Activated CD4-positive, alpha-beta memory T cell treated with anti-CD3 and anti-CD28 coated beads for 36 hours (primary cell): ENCODE data around the gene TACR2. TPM values are rescaled to one million over a fixed set of nuclear protein-coding genes. Genes with fewer than 3 reads are reported as not detected.
A peak's percentile ranks its signal among the peaks of the same experiment; 100 is the strongest.

ENCODE experiments used
- CTCF ChIA-PET: fragments of 350-600 bp; sonication (Branson Sonifier 250); formaldehyde crosslinking; loops from one replicate; lab custom pipeline; 2021; ENCODE audit warnings: antibody characterized with exemption, inconsistent platforms; lab: Charles Lee
- POLR2A ChIA-PET: fragments of 350-600 bp; sonication (Branson Sonifier 250); formaldehyde crosslinking; loops from one replicate; lab custom pipeline; 2021; ENCODE audit warnings: antibody characterized with exemption; lab: Charles Lee
- DNase-seq: peaks from one replicate; pipeline ENCODE4 v3.0.0-alpha.2; 2020
- H3K27ac Mint-ChIP-seq: one replicate; pipeline ENCODE4 v1.8.0; 2021; ENCODE audit warnings: mixed read lengths
- H3K27me3 Mint-ChIP-seq: one replicate; pipeline ENCODE4 v1.8.0; 2021; ENCODE audit warnings: mixed read lengths
- H3K36me3 Mint-ChIP-seq: one replicate; pipeline ENCODE4 v1.8.0; 2021; ENCODE audit warnings: mixed read lengths
- H3K4me1 Mint-ChIP-seq: one replicate; pipeline ENCODE4 v1.8.0; 2021; ENCODE audit warnings: low read depth, mixed read lengths
- H3K4me3 Mint-ChIP-seq: one replicate; pipeline ENCODE4 v1.8.0; 2021; ENCODE audit warnings: mild to moderate bottlenecking, mixed read lengths
- H3K9me3 Mint-ChIP-seq: one replicate; pipeline ENCODE4 v1.8.0; 2021; ENCODE audit warnings: mixed read lengths
- intact Hi-C: fragments of 100-400 bp; cut with micrococcal nuclease; formaldehyde crosslinking; loops from one replicate; pipeline ENCODE4 v1.15.1; 2023
- total RNA-seq, 2 experiments: library from RNA; stranded (reverse); gene quantifications; one replicate each; pipeline ENCODE4 v1.2.3, GENCODE V29; 2021

The TACR2 gene
- total RNA-seq, 2 experiments from 2014 or later: not detected

DNA sequence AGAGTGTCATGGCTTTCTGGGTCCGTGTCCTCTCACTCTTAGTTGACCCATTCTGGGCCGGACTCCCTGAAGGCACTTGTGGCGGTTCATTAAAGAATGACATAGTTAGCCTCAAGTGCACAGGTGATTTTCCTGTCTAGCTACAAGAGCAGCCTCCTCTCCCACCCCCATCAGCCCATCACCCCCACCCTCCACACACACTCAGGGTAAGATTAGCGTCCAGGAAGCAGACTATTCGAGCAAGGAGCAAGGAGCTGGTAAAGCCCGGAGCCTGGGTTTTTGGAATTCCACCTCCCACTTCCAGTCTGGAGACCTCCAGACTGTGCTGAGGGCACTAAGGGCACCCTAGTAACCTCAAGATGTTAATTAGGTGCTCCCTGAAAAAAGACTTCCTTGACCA lies 39.5 kb downstream of the TACR2 start:
- intact Hi-C loops: no loop called here
- no peak overlapping the region for H3K27ac Mint-ChIP-seq
- H3K36me3 Mint-ChIP-seq: peaks cover 48% of the 10 kb centered on the region
- no peak overlapping the region for H3K4me3 Mint-ChIP-seq
- DNase-seq: no peak
- no peaks in the 10 kb centered on the region for H3K4me1 Mint-ChIP-seq
- ChIA-PET POLR2A (no interaction called here), CTCF (no interaction called here)
- no peaks in the 10 kb centered on the region for H3K9me3 Mint-ChIP-seq
- H3K27me3 Mint-ChIP-seq: no peaks in the 10 kb centered on the region

DNA sequence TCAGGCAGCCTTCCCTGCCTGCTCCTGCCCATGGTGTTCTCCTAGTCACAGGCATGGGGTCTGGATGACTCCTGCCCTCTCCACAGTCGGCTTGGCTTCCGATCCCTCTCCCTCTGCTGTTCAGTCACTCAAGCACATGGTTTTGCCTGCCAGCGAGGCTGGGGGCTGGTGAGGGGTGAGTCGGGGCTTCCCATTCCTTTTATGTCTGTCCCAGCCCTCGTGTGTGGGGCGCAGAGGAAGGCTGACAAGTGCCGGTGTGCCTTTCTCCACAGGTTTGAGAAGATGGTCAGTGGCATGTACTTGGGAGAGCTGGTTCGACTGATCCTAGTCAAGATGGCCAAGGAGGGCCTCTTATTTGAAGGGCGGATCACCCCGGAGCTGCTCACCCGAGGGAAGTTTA lies 40.1 kb downstream of the TACR2 start:
- ChIA-PET POLR2A (no interaction called here), CTCF (no interaction called here)
- Mint-ChIP-seq H3K27me3 (no peaks in the 10 kb centered on the region), H3K9me3 (no peaks in the 10 kb centered on the region), H3K4me1 (no peaks in the 10 kb centered on the region), H3K36me3 (peaks cover 43% of the 10 kb centered on the region), H3K27ac (no peak overlapping the region), H3K4me3 (no peak overlapping the region)
- DNase-seq: no peak
- intact Hi-C loops: no loop called here

DNA sequence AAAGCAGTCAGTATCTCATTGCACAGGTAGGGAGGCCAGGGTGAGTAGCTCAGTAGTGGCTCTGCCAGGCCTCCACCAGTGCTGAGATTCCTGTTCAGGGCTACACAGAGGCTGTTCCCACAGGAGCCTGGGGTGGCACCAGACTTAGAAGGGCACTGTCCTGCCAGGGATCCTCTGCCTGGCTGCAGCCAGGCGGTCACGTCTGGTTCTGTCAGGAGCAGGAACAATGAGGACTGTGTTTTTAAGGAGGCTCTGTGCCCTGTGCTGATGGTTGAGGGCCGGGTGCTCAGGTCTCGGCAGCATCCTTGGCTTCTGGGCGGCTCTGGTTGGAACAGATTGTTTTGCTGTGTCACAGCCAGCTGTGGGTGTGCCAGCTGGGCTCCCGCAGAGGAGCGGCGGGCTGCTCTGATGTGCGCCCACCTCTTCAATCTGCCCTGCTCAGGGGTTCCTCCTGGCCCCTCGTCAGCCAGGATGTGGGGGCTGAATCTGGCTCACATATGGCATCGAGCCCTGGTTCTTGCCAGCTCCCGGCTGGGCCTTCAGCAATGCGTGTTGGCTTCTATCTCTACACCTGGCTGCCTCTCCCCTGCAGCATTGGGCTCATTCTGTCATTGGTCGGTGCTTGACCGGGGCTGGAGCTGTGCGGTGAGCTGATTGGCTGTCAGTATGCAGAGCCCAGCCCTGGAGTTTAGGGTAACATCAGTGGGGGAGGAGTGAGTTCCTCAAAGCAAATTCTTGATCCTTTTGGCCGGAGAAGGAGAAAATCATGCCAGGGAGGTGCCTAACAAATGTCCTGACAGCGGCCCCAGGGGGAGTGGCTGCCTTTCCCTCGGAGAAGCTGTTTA lies 41.2 kb downstream of the TACR2 start:
- peaks cover 42% of the 10 kb centered on the region for H3K36me3 Mint-ChIP-seq
- H3K9me3 Mint-ChIP-seq: no peaks in the 10 kb centered on the region
- H3K27me3 Mint-ChIP-seq: no peaks in the 10 kb centered on the region
- no peak overlapping the region for H3K27ac Mint-ChIP-seq
- H3K4me3 Mint-ChIP-seq: no peak overlapping the region
- CTCF ChIA-PET: interaction anchor here (0.5 to 1.1 kb wide), 2 partner anchors 94 to 140 kb away, joined by 3 read pairs; no protein-coding TSS in a partner anchor
- POLR2A ChIA-PET: no interaction called here
- no peak for DNase-seq
- H3K4me1 Mint-ChIP-seq: no peaks in the 10 kb centered on the region
- intact Hi-C loops: no loop called here

DNA sequence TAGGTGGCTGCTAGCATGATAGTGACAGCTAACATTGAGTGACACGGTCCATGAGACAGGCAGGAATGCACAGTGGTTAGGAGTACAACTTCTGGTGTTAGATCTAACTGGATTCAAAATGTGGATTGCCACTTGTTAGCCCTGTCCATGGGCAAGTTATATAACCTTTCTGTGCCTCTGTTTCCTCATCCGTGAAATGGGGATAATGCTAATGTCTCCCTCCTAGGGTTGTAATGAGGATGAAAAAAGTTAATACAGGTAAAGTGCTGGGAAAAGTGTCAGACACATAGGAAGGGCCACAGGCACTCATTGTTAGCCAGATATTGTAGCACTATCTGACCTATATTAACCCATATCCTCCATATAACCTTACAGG lies 41.8 kb downstream of the TACR2 start:
- intact Hi-C loops: no loop called here
- H3K9me3 Mint-ChIP-seq: no peaks in the 10 kb centered on the region
- peaks cover 44% of the 10 kb centered on the region for H3K36me3 Mint-ChIP-seq
- H3K27ac Mint-ChIP-seq: peak overlapping the region; percentile 25
- ChIA-PET POLR2A (no interaction called here), CTCF (no interaction called here)
- H3K4me1 Mint-ChIP-seq: no peaks in the 10 kb centered on the region
- H3K27me3 Mint-ChIP-seq: no peaks in the 10 kb centered on the region
- no peak for DNase-seq
- no peak overlapping the region for H3K4me3 Mint-ChIP-seq

DNA sequence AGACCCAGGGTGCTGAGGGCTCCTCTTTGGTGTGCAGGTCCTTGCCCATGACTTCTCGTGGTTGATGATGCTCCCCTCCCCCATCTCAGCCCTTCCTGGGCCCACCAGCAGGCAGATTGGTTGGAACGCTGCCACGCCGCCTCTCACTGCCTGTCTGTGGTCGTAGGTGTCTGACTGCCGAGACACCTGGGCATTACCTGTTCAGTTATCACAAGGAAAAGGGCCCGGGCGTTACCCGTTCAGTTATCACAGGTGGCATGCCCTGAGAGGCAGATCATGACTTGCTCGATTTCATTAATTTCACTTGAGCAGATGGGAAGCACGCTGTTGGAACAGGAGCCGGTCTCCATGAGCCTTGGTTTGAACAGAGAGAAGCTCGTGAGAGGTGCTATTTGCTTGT lies 42.5 kb downstream of the TACR2 start:
- Mint-ChIP-seq H3K4me3 (no peak overlapping the region), H3K27ac (no peak overlapping the region), H3K36me3 (peaks cover 43% of the 10 kb centered on the region), H3K4me1 (no peaks in the 10 kb centered on the region), H3K27me3 (no peaks in the 10 kb centered on the region), H3K9me3 (no peaks in the 10 kb centered on the region)
- ChIA-PET POLR2A (no interaction called here), CTCF (no interaction called here)
- no peak for DNase-seq
- intact Hi-C loops: no loop called here

DNA sequence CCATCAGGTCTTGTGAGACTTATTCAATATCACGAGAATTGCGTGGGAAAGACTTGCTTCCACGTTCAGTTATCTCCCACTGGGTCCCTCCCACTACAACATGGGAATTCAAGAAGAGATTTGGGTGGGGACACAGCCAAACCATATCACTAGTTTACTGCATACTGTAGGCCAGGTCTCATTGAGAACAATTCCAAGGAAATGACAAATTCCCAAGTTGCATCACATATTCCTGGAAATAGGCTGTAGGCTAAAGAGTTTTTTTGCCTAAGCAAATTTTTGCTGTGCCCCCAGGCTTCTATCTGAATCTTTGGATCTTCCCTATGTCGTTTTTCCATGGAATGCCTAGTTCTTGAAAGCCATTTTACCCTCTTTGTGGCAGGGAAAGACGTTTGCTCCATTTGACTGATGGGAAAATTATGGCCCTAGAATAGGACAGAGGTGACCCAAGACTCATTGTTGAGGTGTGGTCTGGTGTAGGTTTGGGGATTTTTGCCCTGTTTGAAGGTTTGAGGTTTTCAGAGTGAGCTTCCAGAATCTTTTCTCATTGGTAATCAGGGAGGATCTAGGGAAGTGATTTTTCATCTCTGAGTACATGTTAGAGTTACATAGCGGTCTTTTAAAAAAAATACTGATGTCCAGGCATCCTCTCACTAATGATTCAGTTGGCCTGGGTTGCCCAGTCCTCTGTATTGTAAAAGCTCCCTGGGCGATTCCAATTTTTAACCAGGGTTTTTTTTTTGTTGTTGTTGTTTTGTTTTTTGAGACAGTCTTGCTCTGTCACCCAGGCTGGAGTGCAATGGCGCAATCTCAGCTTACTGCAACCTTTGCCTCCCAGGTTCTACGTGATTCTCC lies 44.4 kb downstream of the TACR2 start:
- Mint-ChIP-seq H3K36me3 (peaks cover 33% of the 10 kb centered on the region), H3K4me1 (no peaks in the 10 kb centered on the region)

DNA sequence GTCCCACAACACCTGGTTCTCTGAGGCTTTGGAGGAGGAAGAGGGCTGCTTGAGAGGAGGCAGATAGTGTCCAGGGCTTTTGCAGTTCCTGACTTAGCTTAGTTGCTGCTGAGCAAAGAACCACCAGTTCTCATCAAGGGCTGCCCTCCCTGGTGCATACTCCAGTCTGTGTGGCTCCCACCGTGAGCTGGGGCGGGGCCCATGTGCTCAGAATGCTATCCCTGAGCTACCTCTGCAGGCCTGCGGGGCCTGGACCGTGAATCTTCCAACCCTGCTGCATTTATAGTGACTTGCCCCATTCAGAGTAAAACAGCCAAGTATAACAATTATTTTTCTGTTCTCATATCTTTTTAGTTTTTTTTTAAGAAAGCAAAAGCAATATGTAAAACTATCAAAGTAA lies 49.2 kb downstream of the TACR2 start:
- intact Hi-C loops: no loop called here
- ChIA-PET POLR2A (no interaction called here), CTCF (interaction anchor here (0.9 kb wide), 1 partner anchor 25 kb away, joined by 3 read pairs; no protein-coding TSS in a partner anchor)
- H3K27ac Mint-ChIP-seq: no peak overlapping the region
- H3K36me3 Mint-ChIP-seq: peaks cover 35% of the 10 kb centered on the region
- no peak overlapping the region for H3K4me3 Mint-ChIP-seq
- H3K27me3 Mint-ChIP-seq: no peaks in the 10 kb centered on the region
- H3K9me3 Mint-ChIP-seq: no peaks in the 10 kb centered on the region
- H3K4me1 Mint-ChIP-seq: peaks cover 3% of the 10 kb centered on the region
- DNase-seq: no peak

More for the DNA sequence above, 44.4 kb downstream of the TACR2 start:
- intact Hi-C loops: no loop called here
- no peak for DNase-seq
- no peak overlapping the region for H3K4me3 Mint-ChIP-seq
- H3K9me3 Mint-ChIP-seq: no peaks in the 10 kb centered on the region
- no peak overlapping the region for H3K27ac Mint-ChIP-seq
- H3K27me3 Mint-ChIP-seq: no peaks in the 10 kb centered on the region
- CTCF ChIA-PET: no interaction called here
- POLR2A ChIA-PET: no interaction called here

DNA sequence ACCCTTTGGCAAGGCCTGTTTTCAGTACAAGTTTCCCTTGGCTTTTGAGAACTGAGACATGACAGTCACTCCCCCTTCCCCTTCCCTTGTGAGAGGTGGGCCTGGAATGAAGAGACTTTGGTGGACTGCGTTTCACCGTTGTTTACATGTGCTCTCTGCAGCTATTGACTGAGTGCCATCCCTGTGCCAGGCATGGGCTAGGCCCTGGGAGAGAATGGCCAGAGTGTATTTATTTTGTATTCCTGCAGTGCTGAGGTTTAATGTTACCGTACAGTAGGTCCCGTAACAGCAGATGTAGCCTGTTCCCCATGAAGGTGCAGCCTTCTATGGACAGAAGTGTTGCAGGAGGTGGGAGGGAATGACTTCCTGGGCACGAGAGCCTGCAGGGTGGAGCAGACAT lies 50.0 kb downstream of the TACR2 start:
- Mint-ChIP-seq H3K27ac (no peak overlapping the region), H3K9me3 (no peaks in the 10 kb centered on the region), H3K4me3 (no peak overlapping the region), H3K27me3 (no peaks in the 10 kb centered on the region), H3K4me1 (peaks cover 6% of the 10 kb centered on the region), H3K36me3 (peaks cover 35% of the 10 kb centered on the region)
- ChIA-PET POLR2A (no interaction called here), CTCF (interaction anchor here (0.6 kb wide), 1 partner anchor 85 kb away, joined by 3 read pairs; no protein-coding TSS in a partner anchor)
- no peak for DNase-seq
- intact Hi-C loops: no loop called here

DNA sequence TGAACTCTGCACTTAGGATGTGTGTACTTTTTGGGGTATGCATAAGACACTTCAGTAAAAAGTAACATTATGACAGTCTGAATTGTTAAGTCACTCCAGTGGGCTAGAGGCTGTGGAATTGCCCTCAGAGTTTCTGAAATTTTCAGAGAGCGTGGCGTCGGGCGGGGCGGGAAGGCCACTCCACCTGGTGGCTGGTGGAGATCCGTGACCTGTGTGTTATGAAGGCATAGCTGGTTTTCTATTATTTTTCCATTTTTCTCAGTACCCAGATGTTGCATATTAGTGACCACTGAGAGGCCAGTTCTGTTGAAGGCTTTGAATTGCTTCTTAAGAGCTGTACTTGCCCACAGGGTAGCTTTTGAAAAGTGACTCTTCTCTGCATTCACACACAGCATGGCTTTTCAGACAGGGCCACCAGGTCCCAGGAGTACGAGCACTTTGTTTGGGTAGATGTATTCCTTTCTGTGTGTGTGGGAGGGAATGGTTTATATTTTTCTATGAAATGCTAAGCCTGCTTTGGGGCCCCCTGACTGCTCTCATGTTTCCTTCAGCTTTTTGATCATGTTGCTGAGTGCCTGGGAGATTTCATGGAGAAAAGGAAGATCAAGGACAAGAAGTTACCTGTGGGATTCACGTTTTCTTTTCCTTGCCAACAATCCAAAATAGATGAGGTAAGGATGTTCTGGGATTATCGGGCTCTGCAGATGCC lies 52.3 kb downstream of the TACR2 start:
- no peak for DNase-seq
- Mint-ChIP-seq H3K9me3 (no peaks in the 10 kb centered on the region), H3K4me1 (peaks cover 25% of the 10 kb centered on the region), H3K36me3 (peaks cover 28% of the 10 kb centered on the region), H3K27ac (no peak overlapping the region), H3K27me3 (no peaks in the 10 kb centered on the region), H3K4me3 (no peak overlapping the region)
- CTCF ChIA-PET: interaction anchor here (1.0 kb wide), 1 partner anchor 29 kb away, joined by 3 read pairs; no protein-coding TSS in a partner anchor
- POLR2A ChIA-PET: no interaction called here
- intact Hi-C loops: no loop called here

DNA sequence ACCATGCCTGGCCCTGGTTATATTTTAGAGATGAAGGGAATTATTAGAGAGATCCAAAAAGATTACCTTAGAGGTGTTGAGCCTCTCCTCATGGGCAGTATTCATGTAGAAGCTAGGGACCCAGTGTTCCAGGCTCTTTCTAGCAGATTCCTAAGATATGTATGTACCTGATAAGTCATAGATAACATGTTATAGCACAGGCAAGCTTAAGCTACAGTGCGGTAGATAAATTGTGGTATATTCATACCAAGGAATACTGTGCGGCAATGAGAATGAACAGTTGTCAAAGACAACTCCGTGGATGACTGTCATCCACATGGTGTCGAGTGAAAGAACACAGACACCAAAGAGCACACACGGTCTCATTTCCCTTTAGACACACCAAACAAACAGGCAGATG lies 53.1 kb downstream of the TACR2 start:
- Mint-ChIP-seq H3K4me1 (peaks cover 30% of the 10 kb centered on the region), H3K9me3 (no peaks in the 10 kb centered on the region), H3K4me3 (no peak overlapping the region), H3K27ac (no peak overlapping the region), H3K36me3 (peaks cover 23% of the 10 kb centered on the region), H3K27me3 (no peaks in the 10 kb centered on the region)
- intact Hi-C loops: no loop called here
- CTCF ChIA-PET: interaction anchor here (1.0 kb wide), 1 partner anchor 28 kb away, joined by 3 read pairs; no protein-coding TSS in a partner anchor
- POLR2A ChIA-PET: no interaction called here
- DNase-seq: no peak

DNA sequence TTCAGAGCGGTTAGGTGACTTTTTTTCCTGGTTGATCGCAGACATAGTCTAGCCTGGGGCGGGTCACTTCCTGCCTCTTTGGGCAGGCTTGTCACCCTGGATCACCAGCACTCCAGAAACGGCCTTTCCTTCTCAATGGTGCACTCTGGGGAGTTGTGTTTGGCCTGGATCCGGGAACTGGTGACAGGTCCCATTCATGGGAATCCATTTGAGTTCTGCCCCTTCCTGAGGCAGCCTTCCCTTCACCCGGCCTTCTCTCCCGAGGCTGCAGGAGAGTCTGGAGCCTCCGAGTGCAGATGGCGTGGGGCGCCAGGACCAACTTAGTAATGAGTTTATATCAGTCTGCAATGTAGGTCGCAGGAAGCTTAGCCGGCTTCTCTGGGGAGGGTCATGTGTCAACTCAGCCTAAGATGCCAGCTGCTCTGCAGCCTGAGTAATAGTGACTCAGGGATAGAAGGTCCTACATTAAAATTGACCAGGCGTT lies 54.2 kb downstream of the TACR2 start:
- peak overlapping the region; percentile 29 for H3K27ac Mint-ChIP-seq
- H3K4me3 Mint-ChIP-seq: no peak overlapping the region
- ChIA-PET CTCF (no interaction called here), POLR2A (interaction anchor here (0.6 kb wide), 1 partner anchor 68 kb away, joined by 3 read pairs; no protein-coding TSS in a partner anchor)
- intact Hi-C loops: no loop called here
- H3K36me3 Mint-ChIP-seq: peaks cover 23% of the 10 kb centered on the region
- DNase-seq: no peak
- H3K4me1 Mint-ChIP-seq: peaks cover 42% of the 10 kb centered on the region
- no peaks in the 10 kb centered on the region for H3K27me3 Mint-ChIP-seq
- no peaks in the 10 kb centered on the region for H3K9me3 Mint-ChIP-seq

DNA sequence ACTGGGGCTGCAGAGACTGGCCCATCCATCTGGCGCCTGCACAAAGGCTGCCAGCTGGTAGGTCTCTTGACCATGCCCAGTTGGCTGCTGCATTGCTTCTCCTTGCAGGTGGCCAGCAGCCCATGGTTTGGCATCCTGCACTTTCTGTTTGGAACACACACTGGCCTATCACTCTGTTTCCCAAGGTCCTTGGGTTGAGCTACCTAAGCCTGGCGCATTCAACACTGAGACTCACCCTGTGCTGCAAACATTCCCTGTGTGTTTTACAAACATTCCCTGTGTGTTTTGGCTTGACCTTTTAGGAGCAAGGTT lies 55.5 kb downstream of the TACR2 start:
- ChIA-PET CTCF (no interaction called here), POLR2A (no interaction called here)
- no peak for DNase-seq
- H3K36me3 Mint-ChIP-seq: peaks cover 20% of the 10 kb centered on the region
- H3K27ac Mint-ChIP-seq: no peak overlapping the region
- H3K27me3 Mint-ChIP-seq: no peaks in the 10 kb centered on the region
- no peak overlapping the region for H3K4me3 Mint-ChIP-seq
- intact Hi-C loops: no loop called here
- H3K9me3 Mint-ChIP-seq: no peaks in the 10 kb centered on the region
- H3K4me1 Mint-ChIP-seq: peaks cover 46% of the 10 kb centered on the region
